K562 (cell line): Measurements from ENCODE around the gene LY6G5B. TPM values are rescaled to one million over a fixed set of nuclear protein-coding genes. Genes with fewer than 3 reads are reported as not detected.

Experiments
- ARID1B ChIP-seq: fragments of 450-650 bp; IDR thresholded peaks from 2 replicates; pipeline ENCODE4 v1.6.1; 2016; ENCODE audit warnings: antibody characterized with exemption, mild to moderate bottlenecking, inconsistent platforms
- CBX3 ChIP-seq, 2 experiments: IDR thresholded peaks; 1 replicate in 1 of 2; 2 replicates in 1 of 2; pipeline ENCODE4 v1.6.1; 2012; ENCODE audit warnings: inconsistent platforms in 2 of 2, low read length in 2 of 2, borderline replicate concordance in 1 of 2, control low read depth in 1 of 2
- CC2D1A ChIP-seq: fragments of 450-650 bp; IDR thresholded peaks from 2 replicates; pipeline ENCODE4 v1.6.1; 2017; ENCODE audit warnings: mild to moderate bottlenecking
- FOXM1 ChIP-seq, 2 experiments: fragments of 450-650 bp in 1 of 2; sonication (generic) in 1 of 2; formaldehyde crosslinking in 1 of 2; IDR thresholded peaks; 2 replicates each; pipeline versions ENCODE4 v1.6.1 to v1.9.0; 2017 to 2022; ENCODE audit warnings: low read depth in 2 of 2, mild to moderate bottlenecking in 2 of 2, missing genetic modification reagents in 1 of 2, moderate library complexity in 1 of 2
- HBP1 ChIP-seq: fragments of 450-650 bp; formaldehyde crosslinking; IDR thresholded peaks from 2 replicates; pipeline ENCODE4 v1.4.0; 2022; ENCODE audit warnings: missing genetic modification characterization
- ILF3 ChIP-seq: fragments of 450-650 bp; IDR thresholded peaks from 2 replicates; pipeline ENCODE4 v1.6.1; 2018; ENCODE audit warnings: antibody characterized with exemption, mild to moderate bottlenecking, moderate library complexity, borderline replicate concordance
- KDM2B ChIP-seq: fragments of 250-450 bp; sonication (Bioruptor Pico); IDR thresholded peaks from 2 replicates; pipeline ENCODE4 v1.8.0; 2021; ENCODE audit warnings: mild to moderate bottlenecking, moderate library complexity
- NCOA4 ChIP-seq: fragments of 450-650 bp; IDR thresholded peaks from 2 replicates; pipeline ENCODE4 v1.6.1; 2018; ENCODE audit warnings: mild to moderate bottlenecking; ENCODE audit not compliant: partially characterized antibody
- NR3C1 ChIP-seq: sonication (generic); formaldehyde crosslinking; IDR thresholded peaks from 2 replicates; pipeline ENCODE4 v1.8.1; 2022; ENCODE audit warnings: missing genetic modification reagents
- POLR2AphosphoS5 ChIP-seq: IDR thresholded peaks from 2 replicates; pipeline ENCODE4 v1.6.1; 2011; ENCODE audit warnings: mild to moderate bottlenecking, low read depth, low read length, moderate library complexity; ENCODE audit not compliant: control insufficient read depth, insufficient read depth
- POLR3A ChIP-seq: IDR thresholded peaks from 2 replicates; pipeline ENCODE4 v1.6.1; 2011; ENCODE audit warnings: borderline replicate concordance, mild to moderate bottlenecking, moderate library complexity; ENCODE audit not compliant: insufficient read length, insufficient read depth; ENCODE audit errors: extremely low read depth
- RBFOX2 ChIP-seq: fragments of 200-400 bp; formaldehyde crosslinking; IDR thresholded peaks from 2 replicates; pipeline ENCODE4 v1.6.1; 2017; ENCODE audit warnings: low read depth, mild to moderate bottlenecking, low read length, moderate library complexity
- SIRT6 ChIP-seq: IDR thresholded peaks from one replicate; pipeline ENCODE4 v1.6.1; 2012; ENCODE audit warnings: low read depth, mild to moderate bottlenecking, control low read depth, inconsistent platforms, low read length, moderate library complexity
- SUPT5H ChIP-seq: fragments of 450-650 bp; IDR thresholded peaks from 2 replicates; pipeline ENCODE4 v1.6.1; 2016
- ZBTB17 ChIP-seq: fragments of 450-650 bp; formaldehyde crosslinking; IDR thresholded peaks from 2 replicates; pipeline ENCODE4 v1.4.0; 2020; ENCODE audit warnings: mild to moderate bottlenecking
- ZMIZ1 ChIP-seq, 2 experiments: fragments of 150-350 bp in 1 of 2; IDR thresholded peaks; 2 replicates each; pipeline ENCODE4 v1.6.1; 2012 to 2016; ENCODE audit warnings: low read depth in 2 of 2, low read length in 2 of 2, mild to moderate bottlenecking in 1 of 2, moderate library complexity in 1 of 2
- ZNF77 ChIP-seq: fragments of 250-450 bp; sonication (Bioruptor Pico); IDR thresholded peaks from 2 replicates; pipeline ENCODE4 v1.5.0; 2020
- polyA plus RNA-seq, 8 experiments: library from polyadenylated mRNA; depleted of rRNA in 4 of 8; stranded (reverse) in 5 of 8; unstranded in 3 of 8; fragments of >200 nt; fragmentation: Nextera tagmentation in 2 of 8; fragmentation: Illumina TruSeq in 1 of 8; extraction: Ambion mirVana in 2 of 8; extraction: Trizol in 1 of 8; gene quantifications; 2 replicates each; pipeline versions ENCODE4 v1.2.1 to v1.2.3, GENCODE V29; 2011 to 2014; ENCODE audit warnings: inconsistent platforms in 1 of 8, missing spikeins in 1 of 8
- total RNA-seq, 7 experiments: library from RNA; depleted of rRNA in 6 of 7; stranded (reverse); fragments of >200 nt in 6 of 7; fragmentation: Illumina TruSeq in 2 of 7; extraction: Trizol in 2 of 7; gene quantifications; 2 replicates each; pipeline versions ENCODE4 v1.2.1 to v1.2.3, GENCODE V29; 2011 to 2021; ENCODE audit warnings: low replicate concordance in 1 of 7
- TF ChIP-seq, protein P1 (sequence below): sonication (generic); formaldehyde crosslinking; IDR thresholded peaks from 2 replicates; pipeline ENCODE4 v1.8.0; 2023; ENCODE audit warnings: missing genetic modification reagents, mild to moderate bottlenecking, borderline replicate concordance

LY6G5B gene
- total and polyA plus RNA-seq, 9 of the 15 experiments (the other 6 are each of a cell fraction or from before 2014, with no cell fraction given), result 6.0 to 27.0 (median 7.5) TPM

GRCh38 chr6:31632279-31632946 lies 37.4 kb upstream of the LY6G5B start (continued):
- TF ChIP-seq CC2D1A (no peak), ZNF77 (CRISPR knock-in tag) (no peak), NCOA4 (no peak), SIRT6 (peak; percentile 73), POLR3A (no peak), FOXM1 (IDR thresholded peaks at IDR 0.05; ENCODE audit: low read depth) (no peak), FOXM1 (CRISPR knock-in tag; IDR thresholded peaks at IDR 0.05; ENCODE audit: low read depth) (no peak), KDM2B (CRISPR knock-in tag) (no peak), ZMIZ1 (IDR thresholded peaks at IDR 0.05; ENCODE audit: low read depth in 2 of 2, low read length in 2 of 2) (no peak), SUPT5H (peak; percentile 72), POLR2AphosphoS5 (peak; percentile 17), NR3C1 (no peak), HBP1 (CRISPR knock-in tag) (no peak), ILF3 (no peak), CBX3 (IDR thresholded peaks at IDR 0.05; ENCODE audit: borderline replicate concordance in 1 of 2, low read length in 2 of 2) (no peak), ZBTB17 (CRISPR knock-in tag) (no peak), RBFOX2 (peak; percentile 76), ARID1B (no peak)
- TF ChIP-seq, protein P1, sequence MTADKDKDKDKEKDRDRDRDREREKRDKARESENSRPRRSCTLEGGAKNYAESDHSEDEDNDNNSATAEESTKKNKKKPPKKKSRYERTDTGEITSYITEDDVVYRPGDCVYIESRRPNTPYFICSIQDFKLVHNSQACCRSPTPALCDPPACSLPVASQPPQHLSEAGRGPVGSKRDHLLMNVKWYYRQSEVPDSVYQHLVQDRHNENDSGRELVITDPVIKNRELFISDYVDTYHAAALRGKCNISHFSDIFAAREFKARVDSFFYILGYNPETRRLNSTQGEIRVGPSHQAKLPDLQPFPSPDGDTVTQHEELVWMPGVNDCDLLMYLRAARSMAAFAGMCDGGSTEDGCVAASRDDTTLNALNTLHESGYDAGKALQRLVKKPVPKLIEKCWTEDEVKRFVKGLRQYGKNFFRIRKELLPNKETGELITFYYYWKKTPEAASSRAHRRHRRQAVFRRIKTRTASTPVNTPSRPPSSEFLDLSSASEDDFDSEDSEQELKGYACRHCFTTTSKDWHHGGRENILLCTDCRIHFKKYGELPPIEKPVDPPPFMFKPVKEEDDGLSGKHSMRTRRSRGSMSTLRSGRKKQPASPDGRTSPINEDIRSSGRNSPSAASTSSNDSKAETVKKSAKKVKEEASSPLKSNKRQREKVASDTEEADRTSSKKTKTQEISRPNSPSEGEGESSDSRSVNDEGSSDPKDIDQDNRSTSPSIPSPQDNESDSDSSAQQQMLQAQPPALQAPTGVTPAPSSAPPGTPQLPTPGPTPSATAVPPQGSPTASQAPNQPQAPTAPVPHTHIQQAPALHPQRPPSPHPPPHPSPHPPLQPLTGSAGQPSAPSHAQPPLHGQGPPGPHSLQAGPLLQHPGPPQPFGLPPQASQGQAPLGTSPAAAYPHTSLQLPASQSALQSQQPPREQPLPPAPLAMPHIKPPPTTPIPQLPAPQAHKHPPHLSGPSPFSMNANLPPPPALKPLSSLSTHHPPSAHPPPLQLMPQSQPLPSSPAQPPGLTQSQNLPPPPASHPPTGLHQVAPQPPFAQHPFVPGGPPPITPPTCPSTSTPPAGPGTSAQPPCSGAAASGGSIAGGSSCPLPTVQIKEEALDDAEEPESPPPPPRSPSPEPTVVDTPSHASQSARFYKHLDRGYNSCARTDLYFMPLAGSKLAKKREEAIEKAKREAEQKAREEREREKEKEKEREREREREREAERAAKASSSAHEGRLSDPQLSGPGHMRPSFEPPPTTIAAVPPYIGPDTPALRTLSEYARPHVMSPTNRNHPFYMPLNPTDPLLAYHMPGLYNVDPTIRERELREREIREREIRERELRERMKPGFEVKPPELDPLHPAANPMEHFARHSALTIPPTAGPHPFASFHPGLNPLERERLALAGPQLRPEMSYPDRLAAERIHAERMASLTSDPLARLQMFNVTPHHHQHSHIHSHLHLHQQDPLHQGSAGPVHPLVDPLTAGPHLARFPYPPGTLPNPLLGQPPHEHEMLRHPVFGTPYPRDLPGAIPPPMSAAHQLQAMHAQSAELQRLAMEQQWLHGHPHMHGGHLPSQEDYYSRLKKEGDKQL (CRISPR knock-in tag), result no peak
